ENCODE data around the gene ELF3.
"Not testable (repeated sequence)": the region's sequence is repeated elsewhere in the genome, so short reads cannot be mapped to it uniquely, and the experiment has no call there.

ELF3 gene

DNA sequence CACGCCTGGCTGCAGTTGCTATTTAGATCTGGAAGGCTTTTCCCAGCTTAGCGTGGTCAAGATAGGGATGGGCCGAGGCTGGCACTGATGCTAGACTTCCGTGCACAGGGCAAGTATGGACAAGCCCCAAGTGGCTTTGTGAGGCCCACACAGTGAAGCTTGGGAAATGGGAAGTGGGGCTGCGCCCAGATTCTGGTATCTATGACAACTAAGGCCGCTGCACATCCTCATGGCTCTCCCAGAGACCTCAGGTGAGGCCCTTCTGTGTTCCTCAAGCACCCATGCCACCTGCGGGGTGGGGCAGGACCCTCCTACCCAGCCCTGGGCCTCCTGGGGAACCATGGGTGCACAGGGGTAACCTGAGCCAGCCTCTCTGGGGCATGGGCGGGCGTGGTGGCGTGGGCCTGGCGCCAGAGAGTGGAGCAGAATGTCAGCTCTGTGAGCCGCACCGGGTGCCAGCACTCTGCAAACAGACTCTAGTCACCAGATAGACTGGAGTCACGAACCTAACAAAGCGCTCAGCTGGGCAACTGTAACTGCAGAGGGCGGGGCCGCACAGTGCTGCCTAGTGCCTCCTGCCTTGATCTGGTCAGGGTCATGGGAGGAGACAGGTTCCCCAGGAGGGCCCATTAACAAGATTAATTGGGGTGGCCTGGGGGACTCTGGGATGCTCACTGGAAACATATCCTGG is 46.4 kb downstream of the ELF3 start:
- no peak overlapping the region for H3K27ac ChIP-seq (ENCODE audit: low read depth, low read length, poor library complexity, severe bottlenecking)
- TF ChIP-seq, protein P1, sequence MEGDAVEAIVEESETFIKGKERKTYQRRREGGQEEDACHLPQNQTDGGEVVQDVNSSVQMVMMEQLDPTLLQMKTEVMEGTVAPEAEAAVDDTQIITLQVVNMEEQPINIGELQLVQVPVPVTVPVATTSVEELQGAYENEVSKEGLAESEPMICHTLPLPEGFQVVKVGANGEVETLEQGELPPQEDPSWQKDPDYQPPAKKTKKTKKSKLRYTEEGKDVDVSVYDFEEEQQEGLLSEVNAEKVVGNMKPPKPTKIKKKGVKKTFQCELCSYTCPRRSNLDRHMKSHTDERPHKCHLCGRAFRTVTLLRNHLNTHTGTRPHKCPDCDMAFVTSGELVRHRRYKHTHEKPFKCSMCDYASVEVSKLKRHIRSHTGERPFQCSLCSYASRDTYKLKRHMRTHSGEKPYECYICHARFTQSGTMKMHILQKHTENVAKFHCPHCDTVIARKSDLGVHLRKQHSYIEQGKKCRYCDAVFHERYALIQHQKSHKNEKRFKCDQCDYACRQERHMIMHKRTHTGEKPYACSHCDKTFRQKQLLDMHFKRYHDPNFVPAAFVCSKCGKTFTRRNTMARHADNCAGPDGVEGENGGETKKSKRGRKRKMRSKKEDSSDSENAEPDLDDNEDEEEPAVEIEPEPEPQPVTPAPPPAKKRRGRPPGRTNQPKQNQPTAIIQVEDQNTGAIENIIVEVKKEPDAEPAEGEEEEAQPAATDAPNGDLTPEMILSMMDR (IDR thresholded peaks at IDR 0.05; ENCODE audit: low read length): no peak
- no peak for TF ChIP-seq EZH2 (IDR thresholded peaks at IDR 0.05; ENCODE audit: borderline replicate concordance, low read length)
- H2AFZ ChIP-seq (ENCODE audit: low read length): no peak overlapping the region
- no peaks in the 10 kb centered on the region for H3K9me3 ChIP-seq (ENCODE audit: low read length)
- no peaks in the 10 kb centered on the region for H3F3A ChIP-seq (ENCODE audit: insufficient read depth, low read length)
- H4K20me1 ChIP-seq (ENCODE audit: insufficient read depth, low read length): no peaks in the 10 kb centered on the region
- no peak overlapping the region for H3K9ac ChIP-seq (ENCODE audit: low read length)
- no peak overlapping the region for H3K4me2 ChIP-seq (ENCODE audit: low read length)
- no peaks in the 10 kb centered on the region for H3K4me1 ChIP-seq (ENCODE audit: insufficient read depth, low read length, severe bottlenecking)
- no peaks in the 10 kb centered on the region for H3K79me2 ChIP-seq (ENCODE audit: insufficient read depth, low read length)
- no peak overlapping the region for H3K4me3 ChIP-seq (ENCODE audit: low read depth, low read length, poor library complexity, severe bottlenecking)
- no peaks in the 10 kb centered on the region for H3K36me3 ChIP-seq (ENCODE audit: insufficient read depth, low read length)
- no peaks in the 10 kb centered on the region for H3K9me2 ChIP-seq (ENCODE audit: low read depth, low read length)
- no peaks in the 10 kb centered on the region for H3K27me3 ChIP-seq (ENCODE audit: insufficient read depth, low read length)

DNA sequence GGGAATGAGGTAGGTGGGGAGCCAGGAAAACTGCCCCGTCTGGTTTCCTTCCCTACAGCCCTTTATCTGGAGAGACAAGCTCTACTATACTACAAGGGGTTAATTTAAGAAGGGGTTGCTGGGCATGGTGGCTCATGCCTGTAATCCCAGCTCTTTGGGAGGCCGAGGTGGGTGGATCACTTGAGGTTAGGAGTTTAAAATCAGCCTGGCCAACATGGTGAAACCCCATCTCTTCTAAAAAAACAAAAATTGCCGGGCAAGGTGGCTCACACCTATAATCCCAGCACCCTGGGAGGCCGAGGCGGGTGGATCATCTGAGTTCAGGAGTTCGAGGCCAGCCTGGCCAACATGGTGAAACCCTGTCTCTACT is 46.9 kb downstream of the ELF3 start:
- not testable (repeated sequence) for H3K9ac ChIP-seq (ENCODE audit: low read length); H2AFZ ChIP-seq (ENCODE audit: low read length); H3K36me3 ChIP-seq (ENCODE audit: insufficient read depth, low read length); H4K20me1 ChIP-seq (ENCODE audit: insufficient read depth, low read length); H3K4me3 ChIP-seq (ENCODE audit: low read depth, low read length, poor library complexity, severe bottlenecking); H3F3A ChIP-seq (ENCODE audit: insufficient read depth, low read length); H3K9me2 ChIP-seq (ENCODE audit: low read depth, low read length); H3K4me2 ChIP-seq (ENCODE audit: low read length); H3K9me3 ChIP-seq (ENCODE audit: low read length); H3K4me1 ChIP-seq (ENCODE audit: insufficient read depth, low read length, severe bottlenecking); H3K27ac ChIP-seq (ENCODE audit: low read depth, low read length, poor library complexity, severe bottlenecking); H3K27me3 ChIP-seq (ENCODE audit: insufficient read depth, low read length); H3K79me2 ChIP-seq (ENCODE audit: insufficient read depth, low read length)

DNA sequence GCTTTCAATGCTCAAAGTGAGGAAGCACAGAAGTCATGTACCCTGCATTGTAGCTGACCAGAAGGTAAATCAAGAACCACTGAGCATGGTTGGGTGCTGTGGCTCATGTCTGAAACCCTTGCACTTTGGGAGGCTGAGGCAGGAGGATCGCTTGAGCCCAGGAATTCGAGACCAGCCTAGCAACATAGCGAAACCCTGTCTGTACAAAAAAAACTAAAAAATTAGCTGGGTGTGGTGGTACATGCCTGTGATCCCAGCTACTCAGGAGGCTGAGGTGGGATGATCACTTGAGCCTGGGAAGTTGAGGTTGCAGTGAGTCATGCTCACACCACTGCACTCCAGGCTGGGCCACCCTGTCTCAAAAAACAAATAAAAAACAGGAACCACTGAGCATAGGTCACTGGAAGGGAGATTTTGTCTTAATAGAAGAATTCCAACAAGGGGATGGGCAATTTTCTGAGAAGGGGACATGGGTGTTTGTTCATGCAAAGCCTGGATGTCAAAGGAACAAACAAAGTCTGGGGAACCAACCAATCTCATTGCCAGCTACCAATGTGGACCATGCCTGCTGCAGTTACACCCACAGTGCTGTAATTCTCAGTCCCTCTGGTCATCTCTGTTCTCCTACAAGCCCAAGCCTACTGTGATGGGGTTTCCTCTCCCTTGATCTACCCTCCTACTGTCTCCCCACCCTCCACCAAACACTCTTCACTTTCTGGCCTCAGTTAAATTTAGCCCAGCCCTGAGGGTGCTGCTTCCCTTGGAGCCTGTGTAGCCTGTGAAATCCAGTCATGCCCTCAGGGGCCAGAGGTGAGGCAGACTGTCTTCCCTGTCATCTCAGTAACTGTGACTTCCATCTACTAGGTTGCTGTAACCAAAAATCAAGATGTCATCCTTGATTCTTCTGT is 47.9 kb downstream of the ELF3 start:
- no peaks in the 10 kb centered on the region for H3K36me3 ChIP-seq (ENCODE audit: insufficient read depth, low read length)
- H3K9me2 ChIP-seq (ENCODE audit: low read depth, low read length): no peaks in the 10 kb centered on the region
- no peaks in the 10 kb centered on the region for H3K4me1 ChIP-seq (ENCODE audit: insufficient read depth, low read length, severe bottlenecking)
- H2AFZ ChIP-seq (ENCODE audit: low read length): no peak overlapping the region
- TF ChIP-seq, protein P1 (IDR thresholded peaks at IDR 0.05; ENCODE audit: low read length): no peak
- no peak for TF ChIP-seq EZH2 (IDR thresholded peaks at IDR 0.05; ENCODE audit: borderline replicate concordance, low read length)
- H3K9me3 ChIP-seq (ENCODE audit: low read length): no peaks in the 10 kb centered on the region
- no peak overlapping the region for H3K4me3 ChIP-seq (ENCODE audit: low read depth, low read length, poor library complexity, severe bottlenecking)
- H4K20me1 ChIP-seq (ENCODE audit: insufficient read depth, low read length): no peaks in the 10 kb centered on the region
- no peak overlapping the region for H3K9ac ChIP-seq (ENCODE audit: low read length)
- H3K4me2 ChIP-seq (ENCODE audit: low read length): no peak overlapping the region
- H3F3A ChIP-seq (ENCODE audit: insufficient read depth, low read length): no peaks in the 10 kb centered on the region
- H3K79me2 ChIP-seq (ENCODE audit: insufficient read depth, low read length): no peaks in the 10 kb centered on the region
- no peak overlapping the region for H3K27ac ChIP-seq (ENCODE audit: low read depth, low read length, poor library complexity, severe bottlenecking)
- H3K27me3 ChIP-seq (ENCODE audit: insufficient read depth, low read length): no peaks in the 10 kb centered on the region
